ENCODE data around the gene HSD17B8. TPM values are rescaled to one million over a fixed set of nuclear protein-coding genes. Genes with fewer than 3 reads are reported as not detected.
A peak's percentile ranks its signal among the peaks of the same experiment; 100 is the strongest.

HSD17B8 gene
- total RNA-seq, 3 donors from 2014 or later (not counting 1 experiment from before 2014, with no cell fraction given), result 5.4 to 7.7 (median 6.8) TPM

DNA sequence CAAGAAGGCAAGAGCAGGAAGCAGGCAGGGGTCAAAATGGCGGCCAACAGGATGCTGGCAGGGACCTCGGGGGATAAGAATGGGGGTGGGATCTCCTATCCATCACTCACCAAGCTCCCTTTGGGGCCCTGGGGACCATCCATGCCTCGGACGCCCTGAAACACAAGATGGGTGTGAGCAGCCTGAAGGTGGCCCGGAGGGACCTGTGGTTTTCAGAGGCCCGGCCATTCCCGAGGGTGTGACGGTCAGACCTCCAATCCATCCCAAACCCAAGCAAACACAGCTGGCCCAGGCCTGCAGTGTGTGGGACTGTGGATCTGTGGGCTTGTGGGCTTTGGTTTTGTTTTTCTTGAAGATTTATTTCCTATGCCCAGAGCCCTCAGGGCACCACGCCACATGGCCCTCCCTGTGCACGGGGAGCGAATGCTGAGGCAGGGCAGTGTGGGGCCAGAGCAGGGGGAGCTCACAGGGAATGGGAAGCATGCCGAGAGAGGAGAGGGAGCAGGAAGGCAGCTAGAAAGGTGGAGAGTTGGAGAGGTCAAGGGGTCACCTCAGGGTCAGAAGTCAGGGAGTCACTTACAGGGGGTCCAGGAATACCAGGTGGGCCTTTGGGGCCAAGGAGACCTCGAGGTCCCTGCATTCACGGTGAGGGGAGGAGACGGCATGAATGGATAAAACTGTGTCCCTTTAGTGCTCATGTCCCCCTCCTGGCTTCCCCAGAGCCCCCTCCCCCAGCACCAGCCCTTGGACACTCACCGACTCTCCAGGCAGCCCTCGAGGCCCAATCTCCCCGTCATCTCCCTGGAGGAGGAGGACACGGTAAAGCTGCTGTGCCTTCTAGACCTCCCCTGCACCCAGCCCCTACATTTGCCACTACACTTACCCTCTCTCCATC is 26.7 kb upstream of the HSD17B8 start:
- WGBS (ENCODE audit: insufficient coverage), result 88% methylated on average over 15 of the region's 19 CpGs
- H3K27ac ChIP-seq (ENCODE audit: low read length), result no peak overlapping the region
- ATAC-seq (no peak), DNase-seq (no peak)
- no peak overlapping the region for H3K4me3 Mint-ChIP-seq
- no peaks in the 10 kb centered on the region for H3K27me3 ChIP-seq (ENCODE audit: control insufficient read depth, insufficient read depth, low read length)
- TF ChIP-seq, protein P1, sequence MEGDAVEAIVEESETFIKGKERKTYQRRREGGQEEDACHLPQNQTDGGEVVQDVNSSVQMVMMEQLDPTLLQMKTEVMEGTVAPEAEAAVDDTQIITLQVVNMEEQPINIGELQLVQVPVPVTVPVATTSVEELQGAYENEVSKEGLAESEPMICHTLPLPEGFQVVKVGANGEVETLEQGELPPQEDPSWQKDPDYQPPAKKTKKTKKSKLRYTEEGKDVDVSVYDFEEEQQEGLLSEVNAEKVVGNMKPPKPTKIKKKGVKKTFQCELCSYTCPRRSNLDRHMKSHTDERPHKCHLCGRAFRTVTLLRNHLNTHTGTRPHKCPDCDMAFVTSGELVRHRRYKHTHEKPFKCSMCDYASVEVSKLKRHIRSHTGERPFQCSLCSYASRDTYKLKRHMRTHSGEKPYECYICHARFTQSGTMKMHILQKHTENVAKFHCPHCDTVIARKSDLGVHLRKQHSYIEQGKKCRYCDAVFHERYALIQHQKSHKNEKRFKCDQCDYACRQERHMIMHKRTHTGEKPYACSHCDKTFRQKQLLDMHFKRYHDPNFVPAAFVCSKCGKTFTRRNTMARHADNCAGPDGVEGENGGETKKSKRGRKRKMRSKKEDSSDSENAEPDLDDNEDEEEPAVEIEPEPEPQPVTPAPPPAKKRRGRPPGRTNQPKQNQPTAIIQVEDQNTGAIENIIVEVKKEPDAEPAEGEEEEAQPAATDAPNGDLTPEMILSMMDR (IDR thresholded peaks at IDR 0.05), result no peak
- peaks cover 1 to 2% of the 10 kb centered on the region in 2 donors for H3K9me3 Mint-ChIP-seq
- H3K9me3 ChIP-seq (ENCODE audit: control insufficient read depth, insufficient read depth, low read length), result peaks cover under 1% of the 10 kb centered on the region
- peaks cover 3% of the 10 kb centered on the region for H3K36me3 Mint-ChIP-seq
- H3K4me1 ChIP-seq (ENCODE audit: control insufficient read depth, insufficient read depth, low read length), result peaks cover under 1% of the 10 kb centered on the region
- no peak overlapping the region for H3K4me3 ChIP-seq (ENCODE audit: low read length)
- H3K4me1 Mint-ChIP-seq, result peaks cover 3 to 4% of the 10 kb centered on the region in 2 donors
- no peaks in the 10 kb centered on the region for H3K36me3 ChIP-seq (ENCODE audit: control insufficient read depth, insufficient read depth, low read length)
- intact Hi-C loops (cut with micrococcal nuclease), result no loop called here
- H3K27ac Mint-ChIP-seq, result no peak overlapping the region
- H3K27me3 Mint-ChIP-seq (ENCODE audit: low read depth in 2 of 2), result peaks cover 7 to 16% of the 10 kb centered on the region in 2 donors

DNA sequence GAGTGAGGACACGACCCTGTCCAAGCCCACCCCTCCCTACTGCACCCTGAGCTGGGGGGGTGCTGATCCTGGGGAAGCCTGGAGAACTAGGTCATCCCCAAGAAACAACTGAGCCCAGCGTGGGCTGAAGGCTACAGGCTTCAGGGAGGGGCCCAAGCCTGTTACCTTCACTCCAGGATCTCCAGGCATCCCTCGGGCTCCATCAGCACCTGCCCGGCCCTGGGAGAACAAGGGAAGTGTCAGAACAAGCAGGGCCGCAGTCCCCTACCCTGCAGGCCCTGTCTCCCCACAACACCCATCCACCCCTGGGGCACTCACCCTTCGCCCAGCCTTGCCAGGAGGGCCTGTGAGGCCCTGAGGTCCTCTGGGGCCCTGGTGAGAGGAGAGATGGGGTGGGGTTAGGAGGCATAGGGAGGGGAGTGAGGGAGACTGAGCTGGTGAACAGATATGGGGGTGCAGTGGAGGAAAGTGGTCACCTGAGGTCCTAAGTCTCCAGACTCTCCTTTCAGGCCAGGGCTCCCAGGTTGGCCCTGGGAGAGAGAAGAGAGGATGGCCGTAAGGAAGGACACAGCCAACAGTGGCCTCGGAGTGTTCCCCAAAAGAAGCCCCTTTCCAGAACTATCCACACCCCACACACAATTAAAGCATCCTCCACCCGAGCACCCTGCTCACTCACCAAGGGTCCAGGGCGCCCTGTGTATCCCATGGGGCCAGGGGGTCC is 25.5 kb upstream of the HSD17B8 start:
- ATAC-seq (no peak), DNase-seq (no peak)
- Mint-ChIP-seq H3K27ac (no peak overlapping the region), H3K4me1 (peaks cover 15% of the 10 kb centered on the region in 2 donors), H3K27me3 (ENCODE audit: low read depth in 2 of 2) (peaks cover 7 to 16% of the 10 kb centered on the region in 2 donors), H3K9me3 (peaks cover 8 to 11% of the 10 kb centered on the region in 2 donors), H3K36me3 (peaks cover 13% of the 10 kb centered on the region), H3K4me3 (no peak overlapping the region)
- no peak overlapping the region for H3K27ac ChIP-seq (ENCODE audit: low read length)
- peaks cover 10% of the 10 kb centered on the region for H3K4me1 ChIP-seq (ENCODE audit: control insufficient read depth, insufficient read depth, low read length)
- no peak overlapping the region for H3K4me3 ChIP-seq (ENCODE audit: low read length)
- H3K27me3 ChIP-seq (ENCODE audit: control insufficient read depth, insufficient read depth, low read length), result no peaks in the 10 kb centered on the region
- no peaks in the 10 kb centered on the region for H3K36me3 ChIP-seq (ENCODE audit: control insufficient read depth, insufficient read depth, low read length)
- intact Hi-C loops (cut with micrococcal nuclease), result no loop called here
- H3K9me3 ChIP-seq (ENCODE audit: control insufficient read depth, insufficient read depth, low read length), result peaks cover 3% of the 10 kb centered on the region
- TF ChIP-seq, protein P1 (IDR thresholded peaks at IDR 0.05), result no peak
- 89% methylated on average over 8 of the region's 10 CpGs for whole genome bisulfite sequencing (ENCODE audit: insufficient coverage)

DNA sequence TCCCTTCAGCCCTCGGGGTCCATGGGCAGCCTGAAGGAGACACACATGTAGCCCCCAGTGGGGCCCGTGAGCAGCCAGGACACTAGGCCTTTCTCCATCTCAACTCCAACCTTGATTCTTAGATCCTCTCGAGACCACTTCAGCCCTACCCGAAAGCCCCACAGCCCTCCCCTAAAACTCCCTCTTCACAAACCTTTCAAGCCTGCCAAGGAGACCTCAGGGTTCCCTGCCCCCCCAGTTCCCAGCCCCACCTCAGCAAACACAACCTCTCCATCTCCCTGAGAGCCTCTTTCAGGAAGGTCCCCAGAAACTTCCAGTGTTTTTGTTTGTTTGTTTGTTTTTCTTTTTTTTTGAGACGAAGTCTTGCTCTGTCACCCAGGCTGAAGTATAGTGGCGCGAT is 23.3 kb upstream of the HSD17B8 start:
- ATAC-seq (no peak), DNase-seq (no peak)
- Mint-ChIP-seq H3K9me3 (peaks cover 8 to 11% of the 10 kb centered on the region in 2 donors), H3K4me3 (no peak overlapping the region), H3K27me3 (ENCODE audit: low read depth in 2 of 2) (peaks cover 7 to 16% of the 10 kb centered on the region in 2 donors), H3K27ac (peak overlapping the region; percentile 23 to 42), H3K36me3 (peaks cover 13% of the 10 kb centered on the region), H3K4me1 (peaks cover 15 to 24% of the 10 kb centered on the region in 2 donors)
- peaks cover 14% of the 10 kb centered on the region for H3K4me1 ChIP-seq (ENCODE audit: control insufficient read depth, insufficient read depth, low read length)
- 93% methylated on average over 6 of the region's 7 CpGs for WGBS (ENCODE audit: insufficient coverage)
- intact Hi-C loops (cut with micrococcal nuclease), result no loop called here
- peaks cover 3% of the 10 kb centered on the region for H3K9me3 ChIP-seq (ENCODE audit: control insufficient read depth, insufficient read depth, low read length)
- TF ChIP-seq, protein P1 (IDR thresholded peaks at IDR 0.05), result no peak
- H3K36me3 ChIP-seq (ENCODE audit: control insufficient read depth, insufficient read depth, low read length), result no peaks in the 10 kb centered on the region
- H3K4me3 ChIP-seq (ENCODE audit: low read length), result no peak overlapping the region
- H3K27ac ChIP-seq (ENCODE audit: low read length), result no peak overlapping the region
- H3K27me3 ChIP-seq (ENCODE audit: control insufficient read depth, insufficient read depth, low read length), result peaks cover 7% of the 10 kb centered on the region

All from natural killer cell (primary cell).